ENCODE data around the gene CD151.
A peak's percentile ranks its signal among the peaks of the same experiment; 100 is the strongest.

Gene CD151

DNA sequence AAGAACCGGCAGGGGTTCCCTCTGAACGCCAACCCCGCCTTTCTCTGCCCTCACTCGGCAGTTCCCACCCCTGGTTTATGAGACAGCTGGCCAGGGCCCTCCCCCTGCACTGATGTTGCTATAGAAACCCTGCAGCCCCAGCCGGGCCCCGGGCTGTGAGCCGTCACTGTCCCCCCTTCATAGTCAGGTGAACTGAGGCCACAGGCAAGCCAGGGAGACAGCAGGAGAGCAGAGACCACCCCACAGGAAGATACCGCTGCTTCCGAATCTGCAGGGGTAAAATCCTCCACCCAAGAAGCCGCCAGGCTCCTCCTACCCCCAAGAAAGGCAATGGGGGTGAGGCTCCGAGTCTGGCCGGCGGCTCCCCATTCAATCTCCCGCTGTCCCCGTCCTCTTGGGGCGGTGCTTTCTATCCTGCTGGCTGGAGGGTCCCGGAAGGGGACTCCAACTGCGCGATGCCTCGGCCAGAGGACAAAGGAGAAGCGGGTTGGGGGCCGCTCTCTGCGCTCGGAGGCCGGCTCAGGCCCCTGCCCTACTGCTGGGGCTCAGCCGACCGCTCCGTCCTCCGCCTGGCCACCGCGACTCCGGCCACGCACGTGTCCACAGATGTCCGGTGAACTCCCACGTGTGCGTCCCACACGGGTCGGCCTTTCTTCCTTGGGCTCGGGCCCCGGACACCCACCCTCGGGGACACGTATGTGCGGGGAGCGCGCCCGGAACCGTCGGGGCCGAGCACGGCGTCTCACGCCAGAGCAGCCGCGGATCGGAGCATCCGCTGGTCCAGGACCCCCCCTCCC is 35.3 kb upstream of the CD151 start:
- peak; percentile 66 for DNase-seq

DNA sequence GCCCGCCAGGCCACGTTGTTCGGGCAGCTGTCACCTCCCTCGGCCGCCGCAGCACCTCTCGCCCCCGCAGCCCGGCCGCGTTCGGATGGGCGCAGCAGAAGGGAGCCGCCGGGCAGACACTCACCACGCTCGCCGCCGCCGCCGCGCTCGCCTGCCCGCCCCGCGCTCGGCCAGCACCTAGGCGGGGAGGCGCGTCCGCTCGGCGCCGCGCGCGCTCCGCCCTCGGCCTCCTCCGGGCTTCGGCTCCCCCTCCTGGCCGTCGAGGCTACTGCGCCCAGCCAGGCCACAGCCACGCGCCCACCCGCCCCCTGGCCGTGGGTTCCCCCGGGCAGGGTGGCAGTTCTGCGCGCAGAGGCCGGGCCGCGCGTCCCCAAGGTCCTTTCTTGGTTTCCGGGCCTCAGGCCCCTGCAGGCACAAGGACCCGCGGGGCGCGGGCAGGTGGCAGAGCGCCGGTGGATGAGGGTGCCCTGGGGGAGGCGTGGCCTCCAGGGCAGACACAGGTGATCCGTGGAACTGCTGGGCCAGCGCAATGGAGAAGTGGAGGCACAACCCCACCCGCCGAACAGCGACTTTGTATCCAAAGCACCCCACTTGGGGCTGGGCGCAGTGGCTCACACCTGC is 34.5 kb upstream of the CD151 start, which contains the start of gene SLC25A22:
SLC25A22 (minus strand) TSS at position 189 of the 621 bp plus-strand sequence. CDS start 3,275 bp downstream, outside the sequence.
- DNase-seq, result peak; percentile 81

DNA sequence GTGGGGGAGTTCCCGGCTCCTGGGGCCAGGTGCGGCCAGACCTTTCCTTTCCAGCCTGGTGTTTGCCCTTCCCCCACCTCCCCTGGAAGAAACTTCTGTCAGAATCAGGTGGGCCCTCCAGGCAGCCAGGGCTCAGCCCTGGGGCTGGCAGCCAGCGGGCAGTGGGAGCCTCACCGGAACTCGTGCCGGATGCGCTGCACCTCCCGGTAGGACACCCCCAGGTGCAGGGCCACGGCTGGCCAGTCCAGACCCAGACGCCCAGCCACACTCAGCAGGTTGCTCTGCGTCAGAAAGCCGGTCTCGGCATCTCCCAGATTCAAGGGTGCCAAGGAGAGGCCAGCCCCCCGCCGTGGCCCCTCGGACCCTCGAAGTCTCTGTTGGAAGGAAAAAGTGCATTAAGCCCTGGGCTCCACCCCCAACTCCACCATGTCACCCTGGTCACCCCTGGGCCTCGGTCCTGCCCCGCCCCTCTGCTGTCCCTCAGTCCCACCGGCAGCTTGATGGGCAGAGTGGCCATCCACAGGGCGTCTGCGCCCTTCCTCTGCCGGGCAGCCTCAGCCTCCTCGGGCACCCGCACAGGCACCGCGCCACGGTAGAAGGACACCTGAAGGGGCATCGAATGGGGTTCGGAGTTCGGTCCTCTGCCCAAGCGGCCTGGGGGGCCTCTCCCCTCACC is 33.0 kb upstream of the CD151 start:
- no peak for DNase-seq

DNA sequence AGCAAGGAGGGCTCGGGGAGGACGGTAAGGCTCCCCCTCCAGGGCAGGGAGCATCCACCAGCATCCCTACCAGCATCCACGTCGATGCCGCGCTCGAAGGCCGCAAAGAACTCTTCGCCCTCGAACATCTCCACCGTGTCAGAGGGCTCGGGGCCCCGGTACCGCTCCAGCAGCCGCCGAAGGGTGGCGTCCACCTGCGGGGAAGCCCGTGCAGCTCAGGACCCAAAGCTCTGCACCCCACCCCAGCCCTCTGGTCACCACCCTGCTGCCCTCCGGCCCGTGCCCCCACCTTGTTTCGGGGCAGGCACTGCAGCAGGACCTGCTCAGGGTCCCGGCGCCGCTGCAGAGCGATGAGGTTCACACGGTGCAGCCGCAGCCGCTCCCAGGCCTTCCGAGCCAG is 32.3 kb upstream of the CD151 start:
- DNase-seq, result no peak

DNA sequence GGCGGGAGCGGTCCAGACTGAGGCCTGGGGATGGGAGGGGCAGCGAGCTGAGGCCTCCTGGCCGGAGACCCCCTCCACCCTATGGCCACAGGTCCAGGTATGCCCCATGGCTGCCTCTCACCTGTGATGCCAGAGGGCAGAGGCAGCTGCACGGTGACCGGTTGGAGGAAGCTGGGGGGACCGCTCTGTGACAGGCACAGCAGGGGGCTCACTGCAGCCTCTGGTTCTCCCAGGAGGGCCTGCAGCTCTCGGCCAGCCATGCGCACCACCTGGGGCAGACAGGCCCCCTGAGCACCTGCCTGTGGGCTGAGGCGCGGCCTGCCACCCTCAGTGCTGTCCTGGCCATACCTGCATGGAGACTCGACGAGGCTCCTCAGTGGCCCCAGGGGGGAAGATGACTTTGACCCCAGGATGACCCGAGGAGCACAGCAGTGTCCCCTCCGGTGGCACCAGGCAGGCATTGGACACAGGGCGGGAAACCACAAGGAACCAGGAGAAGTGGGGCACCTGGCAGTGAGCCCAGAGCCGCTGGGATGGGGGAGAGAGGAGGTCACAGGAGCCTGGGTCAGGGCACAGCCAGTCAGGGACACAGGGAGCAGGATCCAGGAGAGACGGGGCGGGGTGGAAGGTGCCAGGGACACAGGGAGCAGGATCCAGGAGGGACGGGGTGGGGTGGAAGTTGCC is 31.5 kb upstream of the CD151 start:
- no peak for DNase-seq

DNA sequence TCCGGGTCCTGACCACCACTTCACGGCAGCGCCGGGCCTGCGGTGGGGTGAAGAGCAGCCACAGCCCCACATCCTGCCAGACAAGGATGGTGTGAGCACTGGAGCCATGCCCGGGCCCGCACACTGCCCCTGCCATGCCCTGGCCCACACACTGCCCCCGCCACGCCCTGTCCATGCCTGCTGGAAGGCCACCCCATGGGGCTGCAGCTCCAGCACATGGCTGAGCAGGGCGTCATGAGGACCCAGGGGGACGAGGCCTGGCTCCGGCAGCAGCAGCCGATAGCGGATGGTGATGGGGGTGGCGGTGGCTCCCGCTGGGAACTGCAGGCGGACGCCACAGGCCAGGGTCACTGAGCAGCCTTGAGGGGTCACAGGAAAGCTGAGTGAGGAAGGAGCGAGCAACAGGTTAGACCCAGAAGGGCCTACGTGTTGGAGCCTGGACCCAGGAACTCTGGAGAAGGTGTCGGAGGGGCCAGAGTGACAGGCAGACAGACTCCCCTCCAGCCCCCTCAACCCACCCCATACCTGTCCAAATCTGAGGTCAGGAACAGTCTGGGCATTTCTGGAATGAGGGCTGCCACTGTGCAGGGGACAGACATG is 30.6 kb upstream of the CD151 start:
- no peak for DNase-seq

DNA sequence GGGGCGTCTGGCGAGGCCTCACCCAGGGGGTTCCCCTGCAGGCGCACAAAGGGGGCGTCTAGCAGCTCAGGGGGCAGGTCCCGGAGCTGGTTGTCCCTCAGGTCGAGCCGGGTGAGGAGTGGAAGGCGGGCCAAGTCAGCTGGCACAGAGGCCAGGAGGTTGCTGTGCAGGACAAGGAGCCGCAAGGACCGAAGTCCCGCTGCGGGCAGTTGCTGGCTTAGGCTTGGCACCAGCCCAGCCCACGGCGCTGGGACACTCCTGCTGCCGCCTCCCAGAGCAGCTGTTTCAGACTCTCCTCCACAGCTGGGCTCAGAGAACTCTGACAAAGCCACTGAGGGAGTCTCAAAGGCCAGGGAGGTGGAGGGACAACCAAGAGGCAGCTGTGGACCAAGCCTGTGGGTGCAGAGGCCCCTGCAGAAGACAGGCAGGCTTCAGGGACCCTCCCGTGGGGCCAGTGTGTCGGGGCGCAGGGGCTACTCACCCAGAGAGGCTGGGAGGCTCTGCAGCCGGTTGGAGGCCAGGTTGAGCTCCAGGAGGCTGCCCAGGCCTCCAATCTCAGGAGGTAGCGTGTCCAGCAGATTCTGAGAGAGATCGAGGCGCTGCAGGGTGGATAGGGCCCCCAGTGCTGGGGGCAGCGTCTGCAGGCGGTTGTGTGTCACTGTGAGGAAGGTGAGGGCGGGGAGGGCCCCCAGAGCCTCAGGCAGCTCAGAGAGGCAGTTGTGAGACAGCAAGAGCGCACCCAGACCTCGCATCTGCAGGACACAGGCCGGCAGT is 29.9 kb upstream of the CD151 start:
- no peak for DNase-seq

DNA sequence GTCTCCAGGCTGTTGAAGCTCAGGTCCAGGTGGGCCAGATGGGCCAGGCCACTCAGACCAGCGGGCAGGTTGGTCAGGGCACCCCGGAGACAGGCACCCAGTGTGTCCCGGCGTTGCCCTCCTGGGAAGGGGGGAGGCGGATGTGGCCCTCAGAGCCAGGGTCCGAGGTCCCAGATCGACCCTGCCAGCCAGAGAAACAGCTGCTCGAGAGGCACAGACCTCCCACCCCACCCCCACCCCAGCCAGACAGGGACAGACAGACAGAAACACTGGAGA is 29.3 kb upstream of the CD151 start:
- no peak for DNase-seq

DNA sequence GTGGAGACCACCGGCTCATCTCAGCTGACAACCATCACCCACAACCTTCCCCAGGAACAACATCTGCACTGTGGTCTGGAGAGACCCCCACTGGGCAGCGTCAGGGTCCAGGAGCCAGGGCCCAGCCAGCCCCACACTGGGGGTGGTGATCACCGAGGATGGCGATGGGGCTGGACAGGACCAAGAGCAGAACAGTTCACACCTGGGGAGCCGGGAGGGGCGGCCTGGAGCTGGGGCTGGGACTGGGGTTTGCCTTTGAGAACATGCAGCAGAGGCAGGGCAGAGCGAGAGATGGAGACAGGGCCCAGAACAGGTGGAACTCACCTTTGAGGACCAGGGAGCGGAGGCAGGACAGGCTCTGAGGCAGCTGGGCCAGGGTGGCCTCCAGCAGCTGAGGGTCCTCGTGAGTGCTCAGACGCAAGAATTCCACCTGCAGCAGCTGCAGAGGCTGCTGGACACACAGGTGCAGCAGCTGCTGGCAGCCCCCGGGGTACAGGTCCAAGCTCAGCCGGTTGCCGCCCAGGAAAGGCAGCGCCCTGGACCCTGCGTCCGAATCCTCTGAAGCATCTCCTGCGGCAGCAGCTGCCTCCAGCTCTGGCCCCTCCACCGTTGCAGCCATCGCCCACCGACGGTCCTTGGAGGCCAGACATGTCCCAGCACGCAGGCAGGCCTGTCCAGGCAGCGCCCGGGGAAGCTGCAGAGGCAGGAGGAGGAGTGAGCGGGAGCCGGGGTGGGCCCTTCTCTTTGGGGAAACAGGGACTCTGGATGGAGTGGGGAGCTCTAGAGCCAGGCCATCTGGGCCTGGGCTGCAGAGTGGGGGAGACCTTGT is 28.8 kb upstream of the CD151 start:
- no peak for DNase-seq

DNA sequence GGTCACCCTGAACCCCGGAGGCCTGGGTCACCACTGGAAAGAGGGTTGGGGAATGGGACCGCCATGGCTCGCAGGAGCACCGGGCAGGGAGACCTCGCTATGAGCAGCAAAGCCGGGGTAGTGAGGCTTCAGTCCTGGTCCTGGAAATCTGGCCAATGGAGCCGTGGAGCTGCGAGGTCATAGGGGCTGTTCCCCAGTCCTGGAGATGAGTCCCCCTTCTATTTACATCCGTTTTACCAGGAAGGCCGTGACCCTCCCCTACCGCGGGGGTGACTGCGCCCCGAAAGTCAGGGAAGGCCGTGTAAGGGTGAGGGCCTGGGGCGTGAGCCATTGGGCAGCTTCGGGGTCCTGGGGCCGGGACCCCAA is 28.2 kb upstream of the CD151 start:
- DNase-seq, result no peak

DNA sequence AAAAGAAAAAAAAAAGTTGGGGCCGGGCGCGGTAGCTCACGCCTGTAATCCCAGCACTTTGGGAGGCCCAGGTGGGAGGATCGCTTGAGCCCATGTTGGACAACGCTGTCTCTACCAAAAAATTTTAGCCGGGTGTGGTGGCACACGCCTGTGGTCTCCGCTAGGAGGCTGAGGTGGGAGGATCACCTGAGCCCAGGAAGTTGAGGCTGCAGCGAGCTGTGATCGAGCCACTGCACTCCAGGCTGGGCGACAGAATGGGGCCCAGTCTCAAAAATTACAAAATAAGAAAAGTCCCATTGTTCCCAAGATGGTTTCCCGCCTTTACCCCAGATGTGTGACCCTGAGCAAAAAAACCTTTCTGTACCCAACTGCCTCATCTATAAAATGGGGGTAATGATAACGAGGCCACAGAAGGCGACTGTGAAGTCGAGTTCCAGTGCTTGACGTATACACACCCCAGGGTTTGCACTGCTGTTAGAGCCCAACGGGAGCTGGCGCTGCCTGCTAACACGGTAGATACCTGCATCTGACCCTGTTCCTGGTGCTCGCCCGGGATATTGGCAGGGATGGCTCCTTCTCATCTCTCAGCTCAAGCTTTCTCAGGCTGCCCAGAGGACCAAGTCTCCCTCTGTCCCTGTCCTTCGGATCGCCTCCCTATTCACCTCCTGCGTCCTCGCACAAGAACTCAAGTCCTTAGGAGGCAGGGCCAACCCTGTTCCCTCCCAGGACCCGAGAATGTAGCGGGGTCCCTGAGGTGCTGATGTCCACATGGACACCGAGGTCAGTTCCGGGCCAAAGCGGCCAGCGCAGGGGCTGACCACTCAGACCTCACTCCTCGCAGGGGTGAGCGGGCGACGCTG is 24.1 kb upstream of the CD151 start:
- no peak for DNase-seq

DNA sequence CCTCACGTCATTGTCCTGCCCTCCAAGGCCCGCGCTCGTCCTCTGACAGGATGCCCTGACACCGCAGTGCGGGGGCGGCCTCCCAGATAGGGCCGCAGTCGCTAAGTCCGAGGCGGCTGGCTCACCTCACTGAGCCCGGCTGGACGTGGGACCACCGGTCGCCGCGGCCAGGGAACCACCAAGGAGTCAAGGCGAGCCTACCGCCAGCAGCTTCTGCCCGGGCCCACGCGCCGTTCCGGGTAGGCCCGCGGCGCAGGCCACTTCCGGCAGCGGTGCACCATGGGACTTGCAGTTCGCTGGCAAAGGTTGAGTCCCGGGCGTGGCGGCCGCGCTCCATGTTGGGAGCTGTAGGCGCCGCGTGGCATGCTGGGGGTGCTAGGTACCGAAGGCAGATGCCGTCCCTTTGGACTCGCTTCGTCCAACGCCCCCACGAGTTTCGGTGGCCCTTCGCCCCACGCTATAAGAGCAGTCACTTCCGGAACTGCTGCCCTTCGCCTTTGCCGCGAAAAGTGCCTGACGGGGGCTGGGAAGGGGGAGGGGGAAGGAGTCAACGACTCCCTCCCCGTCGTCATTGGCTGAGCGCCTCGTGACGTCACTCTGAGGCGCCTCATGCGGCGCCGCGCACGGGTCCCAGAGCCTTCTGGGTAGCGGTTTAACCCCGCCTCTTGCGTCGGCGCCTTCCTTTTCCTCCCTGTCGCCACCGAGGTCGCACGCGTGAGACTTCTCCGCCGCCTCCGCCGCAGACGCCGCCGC is 23.3 kb upstream of the CD151 start, which contains the start of gene RPLP2:
RPLP2 (plus strand) TSS at position 681 of the 753 bp plus-strand sequence. CDS start 268 bp downstream, outside the sequence.
- DNase-seq, result peak; percentile 98

DNA sequence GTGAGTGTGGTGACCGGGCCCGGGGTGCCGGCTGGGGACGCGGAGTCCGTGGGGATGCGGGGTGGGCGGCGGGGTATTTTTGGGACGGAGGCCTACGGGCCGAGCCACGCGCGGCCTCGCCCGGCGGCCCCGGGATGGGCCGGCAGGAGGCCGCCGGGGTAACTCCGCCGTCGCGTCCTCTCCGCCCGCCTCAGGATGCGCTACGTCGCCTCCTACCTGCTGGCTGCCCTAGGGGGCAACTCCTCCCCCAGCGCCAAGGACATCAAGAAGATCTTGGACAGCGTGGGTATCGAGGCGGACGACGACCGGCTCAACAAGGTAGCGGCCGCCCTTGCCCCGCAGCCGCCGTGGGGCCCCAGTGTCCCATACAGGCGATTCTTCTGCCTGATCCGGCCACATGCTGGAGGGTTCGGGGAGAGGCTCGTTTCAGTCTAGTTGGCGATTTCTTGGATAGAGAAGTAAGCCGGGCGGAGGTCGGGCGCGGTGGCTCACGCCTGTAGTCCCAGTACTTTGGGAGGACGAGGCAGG is 22.6 kb upstream of the CD151 start:
- no peak for DNase-seq

DNA sequence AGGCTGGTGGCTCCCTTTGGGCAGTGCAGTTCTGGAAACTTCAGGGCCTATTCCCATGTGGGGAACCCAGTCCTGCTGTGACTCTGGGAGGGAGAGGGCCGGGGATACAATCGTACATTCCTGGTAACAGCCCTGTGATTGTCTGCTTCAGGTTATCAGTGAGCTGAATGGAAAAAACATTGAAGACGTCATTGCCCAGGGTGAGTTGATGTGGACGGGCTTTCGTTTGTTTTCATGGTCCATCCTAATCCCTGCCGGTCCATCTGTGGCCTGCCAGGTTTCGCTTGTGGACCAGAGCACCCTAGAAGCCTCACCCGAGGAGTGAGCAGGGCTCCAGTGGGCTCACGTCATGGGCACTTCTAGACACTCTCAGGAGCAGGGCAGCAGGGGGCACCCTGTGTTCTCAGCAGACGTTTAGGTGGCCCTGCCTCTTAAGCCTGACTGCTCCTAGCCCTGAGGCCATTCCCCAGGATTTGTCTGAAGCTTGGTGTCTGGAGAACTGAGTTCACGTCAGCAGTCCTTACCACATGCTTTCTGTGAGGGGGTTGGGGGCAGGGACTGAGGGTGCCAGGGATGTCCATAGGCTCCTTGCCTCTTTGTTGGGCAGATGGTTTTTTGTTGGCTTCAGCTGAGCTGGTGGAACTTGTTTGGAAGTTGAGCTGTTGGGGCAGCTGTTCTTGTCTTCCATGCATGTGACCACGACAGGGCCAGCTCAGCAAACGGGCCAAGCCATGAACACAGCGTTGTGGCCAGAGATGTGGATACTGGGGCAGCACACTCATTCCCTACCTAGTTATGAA is 21.1 kb upstream of the CD151 start:
- no peak for DNase-seq

DNA sequence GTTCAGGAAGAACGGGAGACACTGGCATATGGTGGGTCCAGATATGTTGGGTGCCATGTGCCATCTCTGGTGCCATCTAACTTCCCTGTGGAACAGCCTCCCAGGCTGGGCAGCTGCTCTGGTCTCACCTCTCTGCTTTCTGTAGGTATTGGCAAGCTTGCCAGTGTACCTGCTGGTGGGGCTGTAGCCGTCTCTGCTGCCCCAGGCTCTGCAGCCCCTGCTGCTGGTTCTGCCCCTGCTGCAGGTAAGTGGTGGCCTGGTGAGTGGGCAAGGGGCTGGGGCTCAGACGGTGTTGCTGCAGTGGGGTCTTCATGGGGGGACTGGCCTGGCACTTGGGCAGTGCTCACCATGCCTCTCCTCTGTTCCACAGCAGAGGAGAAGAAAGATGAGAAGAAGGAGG is 20.4 kb upstream of the CD151 start:
- DNase-seq, result no peak

DNA sequence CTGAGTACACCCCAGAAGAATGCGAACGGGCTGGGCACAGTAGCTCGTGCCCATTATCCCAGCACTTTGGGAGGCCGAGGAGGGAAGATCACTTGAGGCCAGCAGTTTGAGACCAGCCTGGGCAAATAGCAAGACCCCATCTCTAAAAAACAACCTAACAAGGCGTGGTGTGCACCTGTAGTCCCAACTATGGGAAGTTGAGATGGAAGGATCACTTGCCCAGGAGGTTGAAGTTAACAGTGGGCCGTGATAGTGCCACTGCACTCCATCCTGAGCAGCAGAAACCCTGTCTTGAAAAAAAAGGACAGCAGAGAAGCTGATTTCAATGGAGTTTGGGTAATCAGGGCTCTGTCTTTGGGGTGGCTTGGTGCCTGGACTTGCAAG is 19.7 kb upstream of the CD151 start:
- no peak for DNase-seq

DNA sequence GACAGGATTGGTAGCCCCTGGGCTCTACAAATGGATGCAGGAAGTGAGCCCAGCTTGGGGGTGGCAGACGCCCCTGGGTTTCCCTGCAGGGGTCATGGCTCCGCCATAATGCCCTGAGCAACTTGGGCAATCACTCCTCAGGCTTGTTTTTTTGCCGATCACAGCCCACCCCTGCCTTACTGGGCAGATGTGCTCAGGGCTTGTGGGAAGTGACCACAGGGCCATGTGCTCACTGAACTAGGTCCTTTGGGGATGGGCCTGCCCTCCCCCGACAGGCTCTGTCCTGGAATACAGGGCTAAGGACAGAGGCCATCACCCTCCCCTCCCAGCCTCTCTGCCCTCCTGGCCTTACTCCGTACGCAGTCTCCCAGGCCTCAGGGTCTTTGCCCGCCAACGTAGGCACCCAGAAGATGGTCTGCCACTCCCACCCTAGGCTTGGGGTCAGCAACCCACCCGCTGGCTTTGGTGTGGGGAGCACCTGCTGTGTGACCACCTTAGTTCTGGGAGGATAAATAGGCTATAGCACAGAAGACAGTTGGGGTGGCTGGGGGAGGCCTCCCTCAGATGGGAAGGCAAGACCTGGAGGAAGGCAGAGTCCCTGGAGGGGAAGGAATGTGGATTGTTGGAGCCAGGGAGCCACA is 19.2 kb upstream of the CD151 start:
- no peak for DNase-seq

Data from T-helper 9 cell (primary cell).